Colon (tissue), 2 donors: Measurements from ENCODE around the gene PLPPR1.

Experiments
- FAIRE-seq: peaks from 2 replicates; lab custom pipeline; 2012; peaks lifted over from hg19 to GRCh38; lab: Jason Lieb, UNC
- donor health status: control.
- donor health status: control.

PLPPR1 gene

GRCh38 chr9:101350285-101350684 is 321.8 kb downstream of the PLPPR1 start:
- FAIRE-seq = no peak

GRCh38 chr9:101352892-101353463 is 324.5 kb downstream of the PLPPR1 start:
- FAIRE-seq = no peak

- FAIRE-seq = no peak
Measured at GRCh38 chr9:101353683-101354082, 325.2 kb downstream of the PLPPR1 start.

- no peak for FAIRE-seq
Measured at GRCh38 chr9:101354143-101354764, 325.7 kb downstream of the PLPPR1 start.

- FAIRE-seq = no peak
Measured at GRCh38 chr9:101354765-101355708, 326.5 kb downstream of the PLPPR1 start.

- FAIRE-seq = no peak
Measured at GRCh38 chr9:101356619-101357018, 328.1 kb downstream of the PLPPR1 start.

GRCh38 chr9:101359679-101360078 is 331.2 kb downstream of the PLPPR1 start:
- no peak for FAIRE-seq

GRCh38 chr9:101360647-101361046 is 332.1 kb downstream of the PLPPR1 start:
- no peak for FAIRE-seq

GRCh38 chr9:101362450-101362849 is 333.9 kb downstream of the PLPPR1 start:
- FAIRE-seq = no peak

- no peak for FAIRE-seq
Measured at GRCh38 chr9:101365181-101365580, 336.7 kb downstream of the PLPPR1 start.

GRCh38 chr9:101366038-101366756 is 337.7 kb downstream of the PLPPR1 start:
- FAIRE-seq = no peak

GRCh38 chr9:101367323-101367722 is 338.8 kb downstream of the PLPPR1 start:
- no peak for FAIRE-seq

GRCh38 chr9:101369286-101369685 is 340.8 kb downstream of the PLPPR1 start:
- no peak for FAIRE-seq

GRCh38 chr9:101369884-101370531 is 341.5 kb downstream of the PLPPR1 start:
- FAIRE-seq = no peak

GRCh38 chr9:101371813-101372212 is 343.3 kb downstream of the PLPPR1 start:
- FAIRE-seq = no peak

GRCh38 chr9:101372327-101373118 is 344.0 kb downstream of the PLPPR1 start:
- FAIRE-seq = no peak
